ENCODE results near the gene PSME3.
A peak's percentile ranks its signal among the peaks of the same experiment; 100 is the strongest.

Gene PSME3

GRCh38 chr17:42832934-42833766 lies at the start of gene PSME3:
PSME3 (plus strand) TSS chr17:42833397; CDS start chr17:42833632, 235 bp downstream.
- DNase-seq (ENCODE audit: low read depth, low spot score) = peak; percentile 88
- Histone ChIP-seq H3K4me1 (ENCODE audit: control insufficient read depth, insufficient read depth, low read length) (no peaks in the 10 kb centered on the region), H3K27me3 (ENCODE audit: control insufficient read depth, insufficient read depth, low read length) (no peaks in the 10 kb centered on the region), H3K4me3 (ENCODE audit: low read length) (peak within 1 kb of the TSS; percentile 86), H3K36me3 (ENCODE audit: control insufficient read depth, insufficient read depth, low read length) (peaks cover 10% of the 10 kb centered on the region; the same call in 1 of the 2 replicates), H3K9me3 (ENCODE audit: control insufficient read depth, insufficient read depth, low read length) (no peaks in the 10 kb centered on the region), H3K27ac (ENCODE audit: low read length) (no peak within 1 kb of the TSS)
- no CpG with 5 or more reads among the region's 71 CpGs for WGBS (ENCODE audit: insufficient coverage, insufficient read length)

- Histone ChIP-seq H3K4me1 (ENCODE audit: control insufficient read depth, insufficient read depth, low read length) (peaks cover 4% of the 10 kb centered on the region), H3K36me3 (ENCODE audit: control insufficient read depth, insufficient read depth, low read length) (peaks cover 2% of the 10 kb centered on the region; the same call in 1 of the 2 replicates), H3K9me3 (ENCODE audit: control insufficient read depth, insufficient read depth, low read length) (no peaks in the 10 kb centered on the region), H3K27ac (ENCODE audit: low read length) (no peak overlapping the region), H3K27me3 (ENCODE audit: control insufficient read depth, insufficient read depth, low read length) (peaks cover 9% of the 10 kb centered on the region; the same call in 1 of the 2 replicates), H3K4me3 (ENCODE audit: low read length) (no peak overlapping the region)
- no CpG with 5 or more reads among the region's 22 CpGs for WGBS (ENCODE audit: insufficient coverage, insufficient read length)
- DNase-seq (ENCODE audit: low read depth, low spot score) = no peak
Observed at GRCh38 chr17:42783791-42784138, 49.4 kb upstream of the PSME3 start.

- Histone ChIP-seq H3K9me3 (ENCODE audit: control insufficient read depth, insufficient read depth, low read length) (no peaks in the 10 kb centered on the region), H3K4me3 (ENCODE audit: low read length) (no peak overlapping the region), H3K27me3 (ENCODE audit: control insufficient read depth, insufficient read depth, low read length) (peaks cover 9% of the 10 kb centered on the region; the same call in 1 of the 2 replicates), H3K27ac (ENCODE audit: low read length) (no peak overlapping the region), H3K4me1 (ENCODE audit: control insufficient read depth, insufficient read depth, low read length) (peaks cover 4% of the 10 kb centered on the region), H3K36me3 (ENCODE audit: control insufficient read depth, insufficient read depth, low read length) (no peaks in the 10 kb centered on the region; the same call in 1 of the 2 replicates)
- DNase-seq (ENCODE audit: low read depth, low spot score) = no peak
- no CpG with 5 or more reads among the region's 25 CpGs for WGBS (ENCODE audit: insufficient coverage, insufficient read length)
Observed at GRCh38 chr17:42784409-42784808, 48.8 kb upstream of the PSME3 start.

GRCh38 chr17:42784811-42785592 lies 48.2 kb upstream of the PSME3 start:
- peaks cover 9% of the 10 kb centered on the region; the same call in 1 of the 2 replicates for H3K27me3 ChIP-seq (ENCODE audit: control insufficient read depth, insufficient read depth, low read length)
- no peaks in the 10 kb centered on the region for H3K9me3 ChIP-seq (ENCODE audit: control insufficient read depth, insufficient read depth, low read length)
- no peak overlapping the region for H3K27ac ChIP-seq (ENCODE audit: low read length)
- no CpG with 5 or more reads among the region's 52 CpGs for WGBS (ENCODE audit: insufficient coverage, insufficient read length)
- no peak overlapping the region for H3K4me3 ChIP-seq (ENCODE audit: low read length)
- H3K4me1 ChIP-seq (ENCODE audit: control insufficient read depth, insufficient read depth, low read length) = peaks cover 4% of the 10 kb centered on the region
- no peaks in the 10 kb centered on the region; the same call in 1 of the 2 replicates for H3K36me3 ChIP-seq (ENCODE audit: control insufficient read depth, insufficient read depth, low read length)
- no peak for DNase-seq (ENCODE audit: low read depth, low spot score)

GRCh38 chr17:42787266-42787665 lies 45.9 kb upstream of the PSME3 start:
- H3K36me3 ChIP-seq (ENCODE audit: control insufficient read depth, insufficient read depth, low read length) = no peaks in the 10 kb centered on the region; the same call in 1 of the 2 replicates
- H3K27me3 ChIP-seq (ENCODE audit: control insufficient read depth, insufficient read depth, low read length) = no peaks in the 10 kb centered on the region
- no CpG with 5 or more reads among the region's 11 CpGs for WGBS (ENCODE audit: insufficient coverage, insufficient read length)

GRCh38 chr17:42791948-42792347 lies 41.2 kb upstream of the PSME3 start:
- no peaks in the 10 kb centered on the region for H3K9me3 ChIP-seq (ENCODE audit: control insufficient read depth, insufficient read depth, low read length)
- H3K36me3 ChIP-seq (ENCODE audit: control insufficient read depth, insufficient read depth, low read length) = peaks cover 4% of the 10 kb centered on the region; the same call in 1 of the 2 replicates
- H3K4me3 ChIP-seq (ENCODE audit: low read length) = no peak overlapping the region
- DNase-seq (ENCODE audit: low read depth, low spot score) = no peak
- H3K4me1 ChIP-seq (ENCODE audit: control insufficient read depth, insufficient read depth, low read length) = no peaks in the 10 kb centered on the region
- no CpG with 5 or more reads among the region's 2 CpGs for WGBS (ENCODE audit: insufficient coverage, insufficient read length)
- no peak overlapping the region for H3K27ac ChIP-seq (ENCODE audit: low read length)
- H3K27me3 ChIP-seq (ENCODE audit: control insufficient read depth, insufficient read depth, low read length) = no peaks in the 10 kb centered on the region

More at GRCh38 chr17:42787266-42787665, 45.9 kb upstream of the PSME3 start:
- no peak for DNase-seq (ENCODE audit: low read depth, low spot score)
- Histone ChIP-seq H3K4me3 (ENCODE audit: low read length) (no peak overlapping the region), H3K27ac (ENCODE audit: low read length) (no peak overlapping the region), H3K4me1 (ENCODE audit: control insufficient read depth, insufficient read depth, low read length) (peaks cover 1% of the 10 kb centered on the region; the same call in 1 of the 2 replicates), H3K9me3 (ENCODE audit: control insufficient read depth, insufficient read depth, low read length) (no peaks in the 10 kb centered on the region)

- Histone ChIP-seq H3K4me3 (ENCODE audit: low read length) (no peak overlapping the region), H3K4me1 (ENCODE audit: control insufficient read depth, insufficient read depth, low read length) (no peaks in the 10 kb centered on the region), H3K27ac (ENCODE audit: low read length) (no peak overlapping the region), H3K36me3 (ENCODE audit: control insufficient read depth, insufficient read depth, low read length) (peaks cover 4% of the 10 kb centered on the region; the same call in 1 of the 2 replicates), H3K9me3 (ENCODE audit: control insufficient read depth, insufficient read depth, low read length) (no peaks in the 10 kb centered on the region), H3K27me3 (ENCODE audit: control insufficient read depth, insufficient read depth, low read length) (no peaks in the 10 kb centered on the region)
- no CpG with 5 or more reads among the region's 5 CpGs for WGBS (ENCODE audit: insufficient coverage, insufficient read length)
- no peak for DNase-seq (ENCODE audit: low read depth, low spot score)
Observed at GRCh38 chr17:42792545-42792944, 40.7 kb upstream of the PSME3 start.

- no CpG with 5 or more reads among the region's 4 CpGs for WGBS (ENCODE audit: insufficient coverage, insufficient read length)
- no peak overlapping the region for H3K4me3 ChIP-seq (ENCODE audit: low read length)
- peaks cover 4% of the 10 kb centered on the region; the same call in 1 of the 2 replicates for H3K36me3 ChIP-seq (ENCODE audit: control insufficient read depth, insufficient read depth, low read length)
- H3K27me3 ChIP-seq (ENCODE audit: control insufficient read depth, insufficient read depth, low read length) = no peaks in the 10 kb centered on the region
- DNase-seq (ENCODE audit: low read depth, low spot score) = no peak
- no peaks in the 10 kb centered on the region for H3K4me1 ChIP-seq (ENCODE audit: control insufficient read depth, insufficient read depth, low read length)
- no peaks in the 10 kb centered on the region for H3K9me3 ChIP-seq (ENCODE audit: control insufficient read depth, insufficient read depth, low read length)
- H3K27ac ChIP-seq (ENCODE audit: low read length) = no peak overlapping the region
Observed at GRCh38 chr17:42795061-42795460, 38.1 kb upstream of the PSME3 start.

- DNase-seq (ENCODE audit: low read depth, low spot score) = no peak
- H3K27me3 ChIP-seq (ENCODE audit: control insufficient read depth, insufficient read depth, low read length) = no peaks in the 10 kb centered on the region
- WGBS (ENCODE audit: insufficient coverage, insufficient read length) = no CpG with 5 or more reads among the region's 10 CpGs
- H3K27ac ChIP-seq (ENCODE audit: low read length) = no peak overlapping the region
- H3K4me1 ChIP-seq (ENCODE audit: control insufficient read depth, insufficient read depth, low read length) = no peaks in the 10 kb centered on the region
- H3K4me3 ChIP-seq (ENCODE audit: low read length) = no peak overlapping the region
- H3K36me3 ChIP-seq (ENCODE audit: control insufficient read depth, insufficient read depth, low read length) = peaks cover 4% of the 10 kb centered on the region; the same call in 1 of the 2 replicates
- H3K9me3 ChIP-seq (ENCODE audit: control insufficient read depth, insufficient read depth, low read length) = no peaks in the 10 kb centered on the region
Observed at GRCh38 chr17:42795465-42795864, 37.7 kb upstream of the PSME3 start.

GRCh38 chr17:42796066-42796758 lies 37.0 kb upstream of the PSME3 start:
- Histone ChIP-seq H3K4me3 (ENCODE audit: low read length) (no peak overlapping the region), H3K27me3 (ENCODE audit: control insufficient read depth, insufficient read depth, low read length) (peaks cover 2% of the 10 kb centered on the region; the same call in 1 of the 2 replicates), H3K9me3 (ENCODE audit: control insufficient read depth, insufficient read depth, low read length) (no peaks in the 10 kb centered on the region), H3K27ac (ENCODE audit: low read length) (no peak overlapping the region), H3K4me1 (ENCODE audit: control insufficient read depth, insufficient read depth, low read length) (no peaks in the 10 kb centered on the region), H3K36me3 (ENCODE audit: control insufficient read depth, insufficient read depth, low read length) (peaks cover 4% of the 10 kb centered on the region; the same call in 1 of the 2 replicates)
- no CpG with 5 or more reads among the region's 18 CpGs for WGBS (ENCODE audit: insufficient coverage, insufficient read length)
- DNase-seq (ENCODE audit: low read depth, low spot score) = no peak
